ENCODE measurements around the gene MAP2K5.

The MAP2K5 gene

DNA sequence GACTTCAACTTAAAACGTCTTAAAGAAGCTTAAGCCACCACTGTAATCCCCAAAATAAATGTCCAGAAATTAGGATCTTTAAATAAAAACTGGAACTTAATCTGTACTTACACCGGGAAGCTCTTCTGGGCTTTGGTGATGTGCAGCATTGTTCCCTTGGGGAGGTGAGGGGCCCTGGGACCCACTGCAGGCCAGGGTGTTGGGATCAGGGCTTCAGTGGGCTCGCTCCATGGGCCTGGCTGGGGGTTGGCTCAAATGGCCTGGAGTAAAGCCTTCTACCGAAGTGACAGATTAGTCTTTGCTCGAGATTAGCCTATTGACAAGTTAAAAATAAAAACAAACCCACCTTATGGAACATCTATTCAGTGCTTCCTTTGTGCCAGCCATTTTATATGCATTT lies 303.5 kb downstream of the MAP2K5 start:
- DNase-seq, result no peak

DNA sequence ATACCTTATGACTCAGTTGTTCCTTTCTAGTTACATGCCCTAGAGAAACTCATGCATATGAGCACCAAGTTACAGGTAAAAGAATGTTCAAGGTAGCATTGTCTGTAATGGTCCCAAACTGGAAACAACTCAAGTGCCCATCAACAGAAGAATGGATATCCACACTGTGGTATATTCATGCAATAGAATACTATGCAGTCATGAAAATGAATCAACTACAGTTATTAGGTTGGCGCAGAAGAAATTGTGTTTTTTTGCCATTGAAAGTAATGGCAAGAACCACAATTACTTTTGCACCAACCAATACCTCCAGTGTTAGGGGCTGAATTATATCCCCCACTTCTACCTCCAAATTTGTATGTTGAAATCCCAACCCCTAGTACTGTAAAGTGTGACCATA lies 307.0 kb downstream of the MAP2K5 start:
- no peak for DNase-seq

DNA sequence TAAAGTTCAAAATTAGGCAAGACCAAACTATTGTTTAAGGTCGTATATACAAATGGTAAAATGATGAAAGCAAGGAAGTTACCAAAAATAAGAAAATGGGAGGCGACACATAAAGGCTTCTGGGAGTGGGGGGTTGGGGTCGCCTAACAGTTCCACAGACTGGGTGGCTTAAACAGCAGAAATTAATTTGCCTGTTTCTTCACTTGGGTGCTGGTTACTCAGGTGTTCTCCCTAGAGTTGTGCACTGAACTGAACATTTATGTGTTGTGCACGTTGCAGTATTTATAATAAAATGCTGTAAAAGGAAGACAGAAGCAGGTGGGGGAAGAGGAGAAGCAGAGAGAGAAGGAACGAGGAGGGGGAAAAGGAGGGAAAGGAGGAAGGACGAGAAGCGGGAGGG lies 307.8 kb downstream of the MAP2K5 start:
- DNase-seq, result no peak

DNA sequence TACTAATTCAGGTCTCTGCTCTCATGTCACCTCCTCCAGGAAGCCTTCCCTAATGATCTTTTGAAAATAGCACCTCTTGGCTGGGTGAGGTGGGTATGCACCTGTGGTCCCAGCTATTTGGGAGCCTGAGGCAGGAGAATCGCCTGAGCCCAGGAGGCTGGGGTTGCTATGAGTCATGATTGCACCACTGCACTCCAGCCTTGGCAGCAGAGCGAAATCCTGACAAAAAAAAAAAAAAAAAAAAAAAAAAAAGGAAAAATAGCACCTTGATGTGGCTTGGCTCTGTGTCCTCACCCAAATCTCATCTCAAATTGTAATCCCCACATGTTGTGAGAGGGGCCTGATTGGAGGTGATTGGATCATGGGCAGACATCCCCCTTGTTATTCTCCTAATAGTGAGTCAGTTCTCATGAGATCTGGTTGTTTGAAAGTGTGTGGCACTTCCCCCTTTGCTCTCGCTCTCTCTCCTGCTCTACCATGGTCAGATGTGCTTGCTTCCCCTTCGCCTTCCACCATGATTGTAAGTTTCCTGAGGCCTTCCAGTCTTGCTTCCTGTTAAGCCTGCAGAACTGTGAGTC lies 308.6 kb downstream of the MAP2K5 start:
- DNase-seq, result no peak

DNA sequence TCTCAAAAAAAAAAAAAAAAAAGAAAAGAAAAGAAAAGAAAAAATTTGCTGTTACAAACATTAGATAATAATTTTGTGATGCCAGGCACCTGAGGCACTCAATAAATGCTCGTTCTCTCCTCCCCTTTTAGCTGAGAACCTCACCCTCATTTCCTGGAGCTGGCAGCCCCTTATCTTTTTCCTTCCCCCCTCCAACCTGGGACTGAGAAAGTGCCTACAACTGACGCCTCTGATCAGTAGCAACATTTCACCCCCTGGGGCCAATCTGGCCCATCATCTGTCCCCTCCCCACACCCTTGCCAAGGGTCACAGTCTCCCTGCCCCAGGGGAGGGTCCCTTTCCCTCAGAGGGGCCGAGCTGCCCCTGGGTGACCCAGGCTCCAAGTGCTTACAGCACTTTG lies 309.9 kb downstream of the MAP2K5 start:
- no peak for DNase-seq

DNA sequence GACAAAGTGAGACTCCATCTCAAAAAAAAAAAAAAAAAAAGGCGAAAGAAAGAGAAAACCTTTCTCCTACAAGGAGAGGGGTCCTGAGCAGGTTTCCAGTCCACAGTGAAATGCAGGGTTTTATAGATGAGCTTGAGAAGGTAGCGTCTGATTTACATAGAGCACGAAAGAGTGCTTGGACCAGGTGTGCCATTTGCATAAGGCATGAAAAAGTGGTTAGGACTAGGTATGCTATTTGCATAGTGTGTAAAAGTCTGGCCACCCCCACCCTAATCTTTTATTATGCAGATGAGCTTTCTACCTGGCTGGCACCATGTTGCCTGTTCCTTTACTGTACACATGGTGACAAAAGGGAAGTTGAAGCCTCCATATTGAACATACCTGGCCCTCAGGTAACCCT lies 311.0 kb downstream of the MAP2K5 start:
- no peak for DNase-seq

DNA sequence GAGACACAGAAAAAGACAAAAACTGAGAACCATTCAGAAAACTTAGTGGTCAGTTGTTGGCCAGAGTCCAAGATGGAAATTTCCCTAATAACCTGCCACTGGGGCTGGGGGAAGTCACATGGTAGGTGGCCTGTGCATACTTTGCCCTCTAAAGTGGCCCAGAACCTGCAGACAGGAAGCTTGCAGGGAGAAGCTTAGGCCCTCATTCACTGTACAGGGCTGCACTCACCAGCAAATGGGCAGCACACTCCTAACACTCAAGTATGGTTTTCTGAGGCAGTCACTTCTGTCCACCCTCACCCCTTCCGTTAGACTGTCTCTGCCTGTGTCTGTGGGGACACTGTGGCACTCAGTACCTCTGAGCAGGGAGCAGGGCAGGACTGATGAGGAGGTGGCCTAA lies 311.9 kb downstream of the MAP2K5 start:
- no peak for DNase-seq

DNA sequence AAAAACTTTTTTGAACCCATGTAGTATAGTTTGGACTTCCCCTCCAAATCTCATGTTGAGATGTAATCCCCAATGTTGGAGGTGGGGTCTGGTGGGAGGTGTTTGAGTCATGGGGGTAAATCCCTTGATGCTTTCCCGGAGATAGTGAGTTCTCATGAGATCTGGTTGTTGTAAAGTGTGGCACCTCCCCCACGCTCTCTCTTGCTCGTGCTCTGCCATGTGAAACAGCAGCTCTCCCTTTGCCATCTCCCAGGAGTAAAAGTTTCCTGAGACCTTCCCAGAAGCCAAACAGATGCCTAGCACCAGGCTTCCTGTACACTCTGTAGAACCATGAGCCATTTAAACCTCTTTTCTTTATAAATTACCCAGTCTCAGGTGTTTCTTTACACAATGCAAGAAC lies 313.3 kb downstream of the MAP2K5 start:
- no peak for DNase-seq
